KMS-11 (cell line): Measurements from ENCODE around the gene RPL7A.
"Not testable (repeated sequence)": the region's sequence is repeated elsewhere in the genome, so short reads cannot be mapped to it uniquely, and the experiment has no call there.

Experiments
- H2AFZ ChIP-seq: fragments of 200-600 bp; sonication (generic); 2 replicates; pipeline ENCODE4 v1.6.1; 2016; ENCODE audit warnings: antibody characterized with exemption, mixed run types, low read depth
- H3K27ac ChIP-seq: fragments of 200-600 bp; sonication (generic); 2 replicates; pipeline ENCODE4 v1.6.1; 2016; ENCODE audit warnings: mild to moderate bottlenecking, mixed run types
- H3K27me3 ChIP-seq: fragments of 200-600 bp; sonication (generic); 2 replicates; pipeline ENCODE4 v1.6.1; 2017; ENCODE audit warnings: mild to moderate bottlenecking, low read depth, mixed run types, moderate library complexity; ENCODE audit not compliant: insufficient read depth
- H3K36me3 ChIP-seq: fragments of 200-600 bp; sonication (generic); 2 replicates; pipeline ENCODE4 v1.6.1; 2017; ENCODE audit warnings: mild to moderate bottlenecking, mixed run types; ENCODE audit not compliant: insufficient read depth
- H3K4me1 ChIP-seq: fragments of 200-600 bp; sonication (generic); 2 replicates; pipeline ENCODE4 v1.6.1; 2016; ENCODE audit warnings: mild to moderate bottlenecking, low read depth, mixed run types; ENCODE audit not compliant: poor library complexity, severe bottlenecking
- H3K4me2 ChIP-seq: fragments of 200-600 bp; sonication (generic); 2 replicates; pipeline ENCODE4 v1.7.0; 2016; ENCODE audit warnings: mild to moderate bottlenecking, mixed run types
- H3K4me3 ChIP-seq: fragments of 200-600 bp; sonication (generic); IDR thresholded peaks from 2 replicates; pipeline ENCODE4 v1.6.1; 2017; ENCODE audit warnings: low read depth, low read length, mixed read lengths; ENCODE audit not compliant: insufficient read depth
- H3K79me2 ChIP-seq: fragments of 200-600 bp; sonication (generic); 2 replicates; pipeline ENCODE4 v1.6.1; 2016; ENCODE audit warnings: low read depth, mixed run types; ENCODE audit not compliant: insufficient read depth
- H3K9ac ChIP-seq: fragments of 200-600 bp; sonication (generic); 2 replicates; pipeline ENCODE4 v1.6.1; 2016; ENCODE audit warnings: mild to moderate bottlenecking, mixed run types
- H4K20me1 ChIP-seq: fragments of 200-600 bp; sonication (generic); 2 replicates; pipeline ENCODE4 v1.6.1; 2016; ENCODE audit warnings: mild to moderate bottlenecking, mixed run types; ENCODE audit not compliant: insufficient read depth
- CTCF ChIP-seq: fragments of 200-600 bp; sonication (generic); conservative IDR thresholded peaks from 2 replicates; pipeline ENCODE4 v1.6.1; 2017; ENCODE audit warnings: low read depth, mild to moderate bottlenecking, antibody characterized with exemption, low read length, moderate library complexity, mixed read lengths

The RPL7A gene

GRCh38 chr9:133375116-133375723 is 27.2 kb downstream of the RPL7A start:
- Histone ChIP-seq H3K4me2 (peak overlapping the region; percentile 95), H3K4me1 (peaks cover 10% of the 10 kb centered on the region), H3K9ac (peak overlapping the region; percentile 86), H3K27me3 (no peaks in the 10 kb centered on the region; the same call in 1 of the 2 replicates), H2AFZ (peak overlapping the region; percentile 10), H3K27ac (peak overlapping the region; percentile 76), H3K36me3 (no peaks in the 10 kb centered on the region), H4K20me1 (no peaks in the 10 kb centered on the region), H3K4me3 (no peak overlapping the region), H3K79me2 (peaks cover 55% of the 10 kb centered on the region)
- no peak for TF ChIP-seq CTCF

DNA sequence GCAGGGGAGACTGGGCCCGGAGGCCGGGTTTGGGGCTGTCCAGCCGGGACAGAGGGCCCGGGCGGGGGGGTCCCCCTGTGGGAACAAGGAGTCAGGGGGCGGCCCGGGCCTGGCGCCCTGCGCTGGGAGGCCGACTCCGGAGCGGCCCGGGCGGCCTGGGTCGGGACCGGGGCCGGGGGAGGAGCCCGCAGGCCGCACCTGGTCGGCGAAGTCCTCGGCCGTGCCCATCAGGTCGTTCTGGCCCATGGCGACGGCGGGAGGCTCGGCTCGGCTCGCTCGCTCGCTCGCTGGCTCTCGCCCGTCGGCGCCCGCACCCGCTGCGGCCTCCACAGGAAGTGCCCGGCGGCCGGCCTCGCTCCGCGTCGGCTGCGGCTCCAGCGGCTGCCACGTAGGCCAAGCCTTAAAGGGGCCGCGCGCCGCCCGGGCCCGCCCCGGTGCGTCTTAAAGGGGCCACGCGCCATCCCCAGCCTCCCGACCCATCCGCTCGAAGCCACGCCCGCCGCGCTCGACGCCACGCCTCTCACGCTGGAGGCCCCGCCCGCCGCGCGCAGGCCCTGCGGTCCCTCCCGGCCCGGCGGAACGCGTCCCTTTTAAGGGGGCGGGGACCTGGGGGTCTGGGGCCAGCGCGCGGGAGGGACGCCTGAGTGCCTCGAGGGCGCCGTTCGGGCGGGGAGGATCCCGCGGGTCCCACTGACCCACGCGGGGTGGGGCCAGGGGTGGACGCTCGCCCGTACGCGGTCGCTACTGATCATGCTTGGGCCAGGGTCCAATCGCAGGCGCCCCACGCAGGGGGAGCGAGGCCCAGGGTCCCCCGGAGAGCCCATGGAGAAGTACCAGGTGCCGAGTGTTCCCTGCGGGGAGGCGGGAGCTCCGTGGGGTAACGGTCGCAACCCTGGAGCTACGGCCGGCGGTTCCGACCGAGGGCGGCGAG is 28.0 kb downstream of the RPL7A start, which contains the start of the genes STKLD1 and SURF4:
Gene STKLD1 (plus strand): TSS at position 643 of the 931 bp plus-strand sequence. CDS start 108 bp downstream, at position 751.
Gene SURF4 (minus strand): TSS at position 337 of the 931 bp plus-strand sequence. CDS start 91 bp downstream, at position 246.
- peak within 1 kb of the TSS; percentile 95 for H3K4me2 ChIP-seq
- peak within 1 kb of the TSS; percentile 66 for H2AFZ ChIP-seq
- no peak within 1 kb of the TSS for H3K4me3 ChIP-seq
- H3K9ac ChIP-seq = peak within 1 kb of the TSS; percentile 86
- peak within 1 kb of the TSS; percentile 76 for H3K27ac ChIP-seq
- peaks cover 47% of the 10 kb centered on the region for H3K79me2 ChIP-seq
- no peaks in the 10 kb centered on the region for H3K36me3 ChIP-seq
- H4K20me1 ChIP-seq = no peaks in the 10 kb centered on the region
- peaks cover 10% of the 10 kb centered on the region for H3K4me1 ChIP-seq
- H3K27me3 ChIP-seq = no peaks in the 10 kb centered on the region; the same call in 1 of the 2 replicates
- TF ChIP-seq CTCF = no peak

- peaks cover 34% of the 10 kb centered on the region for H3K79me2 ChIP-seq
- not testable (repeated sequence) for H3K36me3 ChIP-seq, H3K4me2 ChIP-seq, H4K20me1 ChIP-seq, H3K27ac ChIP-seq, H3K9ac ChIP-seq, H2AFZ ChIP-seq, H3K27me3 ChIP-seq, H3K4me3 ChIP-seq
- H3K4me1 ChIP-seq = peaks cover 10% of the 10 kb centered on the region
Measured at GRCh38 chr9:133377280-133377679, 29.3 kb downstream of the RPL7A start.

GRCh38 chr9:133377721-133378216 is 29.8 kb downstream of the RPL7A start:
- Histone ChIP-seq H3K4me3 (no peak overlapping the region), H3K36me3 (no peaks in the 10 kb centered on the region), H3K27me3 (no peaks in the 10 kb centered on the region; the same call in 1 of the 2 replicates), H4K20me1 (no peaks in the 10 kb centered on the region), H2AFZ (no peak overlapping the region), H3K9ac (no peak overlapping the region), H3K27ac (no peak overlapping the region), H3K4me1 (peaks cover 10% of the 10 kb centered on the region), H3K79me2 (peaks cover 29% of the 10 kb centered on the region), H3K4me2 (no peak overlapping the region)
- no peak for TF ChIP-seq CTCF
